ENCODE measurements around the gene TRIP12.
"Not testable (repeated sequence)": the region's sequence is repeated elsewhere in the genome, so short reads cannot be mapped to it uniquely, and the experiment has no call there.

Gene TRIP12

DNA sequence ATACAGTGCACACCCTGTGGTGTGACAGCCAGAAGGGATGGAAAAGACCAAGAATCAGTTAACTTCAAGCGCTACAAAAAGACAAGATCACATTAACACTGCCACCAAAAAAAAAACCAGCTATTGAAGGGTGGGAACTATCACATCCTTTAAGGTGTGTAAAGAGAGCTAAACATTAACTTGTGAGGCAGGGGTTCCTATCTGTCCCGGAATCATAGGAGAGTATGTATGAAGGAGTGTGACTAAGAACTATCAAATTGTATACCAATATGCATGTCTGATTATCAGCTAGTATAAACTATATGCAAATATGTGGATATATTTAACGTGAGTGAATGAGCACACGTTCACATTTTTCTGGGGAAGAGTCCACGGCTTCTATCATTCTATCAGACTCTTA lies 119.0 kb downstream of the TRIP12 start:
- H3K4me3 ChIP-seq (ENCODE audit: low read depth, low read length): no peak overlapping the region
- POLR2A ChIA-PET: no interaction called here
- TF ChIP-seq, protein P1, sequence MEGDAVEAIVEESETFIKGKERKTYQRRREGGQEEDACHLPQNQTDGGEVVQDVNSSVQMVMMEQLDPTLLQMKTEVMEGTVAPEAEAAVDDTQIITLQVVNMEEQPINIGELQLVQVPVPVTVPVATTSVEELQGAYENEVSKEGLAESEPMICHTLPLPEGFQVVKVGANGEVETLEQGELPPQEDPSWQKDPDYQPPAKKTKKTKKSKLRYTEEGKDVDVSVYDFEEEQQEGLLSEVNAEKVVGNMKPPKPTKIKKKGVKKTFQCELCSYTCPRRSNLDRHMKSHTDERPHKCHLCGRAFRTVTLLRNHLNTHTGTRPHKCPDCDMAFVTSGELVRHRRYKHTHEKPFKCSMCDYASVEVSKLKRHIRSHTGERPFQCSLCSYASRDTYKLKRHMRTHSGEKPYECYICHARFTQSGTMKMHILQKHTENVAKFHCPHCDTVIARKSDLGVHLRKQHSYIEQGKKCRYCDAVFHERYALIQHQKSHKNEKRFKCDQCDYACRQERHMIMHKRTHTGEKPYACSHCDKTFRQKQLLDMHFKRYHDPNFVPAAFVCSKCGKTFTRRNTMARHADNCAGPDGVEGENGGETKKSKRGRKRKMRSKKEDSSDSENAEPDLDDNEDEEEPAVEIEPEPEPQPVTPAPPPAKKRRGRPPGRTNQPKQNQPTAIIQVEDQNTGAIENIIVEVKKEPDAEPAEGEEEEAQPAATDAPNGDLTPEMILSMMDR (IDR thresholded peaks at IDR 0.05; ENCODE audit: insufficient read depth, low read length, missing control alignments): no peak
- CTCF ChIA-PET: interaction anchor here (0.7 to 8.4 kb wide), 8 partner anchors 8 to 352 kb away, joined by 3 to 83 read pairs (median 9); no protein-coding TSS in a partner anchor
- DNase-seq (ENCODE audit: low read depth, low spot score): no peak

DNA sequence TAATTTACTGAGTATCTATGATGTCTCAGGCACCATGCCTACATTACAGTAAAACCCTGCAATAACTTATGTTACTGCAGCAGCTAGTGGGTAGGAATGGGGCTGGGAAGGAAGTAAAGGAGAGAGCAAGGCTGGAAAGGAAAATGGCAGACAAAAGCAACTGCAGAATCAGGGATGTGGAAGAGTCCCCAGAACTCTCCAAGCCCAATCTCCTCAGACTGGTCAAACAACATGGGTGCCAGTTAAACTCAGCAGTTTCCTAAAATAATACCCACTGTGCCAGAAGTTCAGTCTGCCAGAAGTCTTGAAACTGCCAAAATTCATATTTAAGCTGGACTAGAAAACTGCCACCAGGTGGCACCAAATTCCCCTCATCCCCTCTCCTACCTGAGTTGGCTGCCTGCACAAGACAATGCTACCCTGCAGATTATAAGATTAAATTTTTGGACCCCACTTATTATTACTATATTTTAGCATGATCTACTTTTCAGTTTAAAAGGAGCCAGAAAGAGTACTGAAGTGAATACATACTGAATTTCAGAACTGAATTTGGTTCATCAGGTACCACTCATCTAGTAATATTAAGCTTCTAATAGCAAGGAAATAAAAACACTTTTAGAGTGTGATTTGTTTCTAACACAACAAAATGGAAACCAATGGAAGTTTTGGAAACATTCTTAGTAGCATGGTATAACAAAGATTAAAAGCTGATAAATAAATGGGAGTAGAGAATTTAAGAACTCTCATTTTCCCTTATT lies 120.6 kb downstream of the TRIP12 start:
- no peak for DNase-seq (ENCODE audit: low read depth, low spot score)
- H3K4me3 ChIP-seq (ENCODE audit: low read depth, low read length): no peak overlapping the region
- POLR2A ChIA-PET: no interaction called here
- TF ChIP-seq, protein P1 (IDR thresholded peaks at IDR 0.05; ENCODE audit: insufficient read depth, low read length, missing control alignments): peak; percentile 60
- CTCF ChIA-PET: interaction anchor here (0.7 to 8.4 kb wide), 35 partner anchors 8 to 810 kb away, joined by 3 to 83 read pairs (median 4); no protein-coding TSS in a partner anchor

DNA sequence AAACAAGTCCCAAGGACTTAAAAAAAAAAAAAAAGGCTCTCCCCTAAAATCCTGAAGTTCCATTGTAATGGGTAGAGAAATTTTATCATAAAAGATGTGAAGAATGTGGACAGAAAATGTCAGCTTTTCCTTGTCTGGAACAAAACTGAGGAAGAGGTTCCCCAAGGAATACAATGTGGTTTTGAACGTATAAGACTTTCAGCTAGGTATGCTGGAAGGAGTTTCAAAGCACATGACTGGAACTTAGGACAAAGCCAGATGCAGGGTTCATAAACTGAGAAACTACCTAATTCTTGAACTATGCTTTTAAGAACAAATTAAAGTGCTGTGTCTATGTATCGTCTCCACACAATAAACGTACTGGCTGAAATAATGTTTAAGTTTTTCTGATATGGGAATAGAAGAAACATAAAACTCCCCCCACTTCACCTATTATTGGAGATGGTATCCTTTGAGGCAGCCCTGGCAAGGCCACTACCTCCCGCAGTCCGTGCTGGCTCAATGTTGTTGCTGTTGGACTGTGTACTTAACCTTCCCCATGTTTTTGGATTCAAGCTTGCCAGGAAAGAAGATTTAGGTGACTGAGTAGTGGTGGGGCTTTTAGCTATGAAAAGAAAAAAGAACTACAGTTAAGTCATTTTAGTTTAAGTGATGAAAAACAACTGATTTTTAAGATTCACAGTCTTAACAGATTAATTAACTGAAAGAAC lies 123.2 kb downstream of the TRIP12 start:
- ChIA-PET POLR2A (no interaction called here), CTCF (interaction anchor here (1.0 to 8.4 kb wide), 4 partner anchors 12 to 57 kb away, joined by 3 to 83 read pairs (median 3); no protein-coding TSS in a partner anchor)

DNA sequence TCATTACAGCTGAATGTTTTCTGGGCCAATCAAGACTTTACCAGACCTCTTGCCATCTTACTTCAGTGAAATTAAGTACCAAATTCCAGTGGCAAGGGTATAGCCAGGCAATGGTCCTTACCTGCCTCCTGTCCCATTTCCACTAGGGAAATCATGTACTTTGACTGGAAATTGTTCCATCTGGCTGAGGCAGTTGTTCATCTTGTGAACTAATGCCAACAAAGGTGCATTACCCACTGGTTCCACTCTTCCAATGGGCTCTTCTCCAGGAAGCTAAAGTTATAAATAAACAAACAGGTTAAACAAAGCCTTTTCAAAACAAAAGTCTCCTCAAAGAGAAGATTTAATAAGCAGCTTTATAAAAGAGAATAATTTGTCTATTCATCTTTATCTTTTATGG lies 126.8 kb downstream of the TRIP12 start:
- no peak overlapping the region for H3K4me3 ChIP-seq (ENCODE audit: low read depth, low read length)
- POLR2A ChIA-PET: no interaction called here
- DNase-seq (ENCODE audit: low read depth, low spot score): no peak
- TF ChIP-seq, protein P1 (IDR thresholded peaks at IDR 0.05; ENCODE audit: insufficient read depth, low read length, missing control alignments): no peak
- CTCF ChIA-PET: interaction anchor here (1.3 to 2.7 kb wide), 3 partner anchors 8 to 16 kb away, joined by 3 to 13 read pairs (median 4); no protein-coding TSS in a partner anchor

More for the DNA sequence above, 123.2 kb downstream of the TRIP12 start:
- TF ChIP-seq, protein P1 (IDR thresholded peaks at IDR 0.05; ENCODE audit: insufficient read depth, low read length, missing control alignments): no peak
- DNase-seq (ENCODE audit: low read depth, low spot score): no peak
- no peak overlapping the region for H3K4me3 ChIP-seq (ENCODE audit: low read depth, low read length)

DNA sequence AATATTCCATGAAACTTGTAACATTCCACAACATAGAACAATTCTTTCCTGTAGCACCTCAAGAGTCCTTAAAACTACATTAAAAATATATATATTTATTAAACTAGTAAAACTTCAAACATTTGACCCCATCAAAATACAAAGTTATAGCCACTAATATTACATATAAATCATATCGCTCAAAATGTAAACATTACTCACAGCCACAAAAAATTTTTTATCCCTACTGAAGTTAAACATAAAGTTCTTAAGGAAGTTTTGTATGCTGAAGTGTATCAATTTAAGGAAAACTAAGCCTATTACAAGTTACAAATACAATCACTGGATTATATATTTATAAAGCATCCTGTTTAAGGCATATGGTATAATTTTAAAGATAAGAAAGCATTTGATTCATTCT lies 127.2 kb downstream of the TRIP12 start:
- DNase-seq (ENCODE audit: low read depth, low spot score): no peak
- CTCF ChIA-PET: interaction anchor here (1.3 to 2.7 kb wide), 3 partner anchors 9 to 15 kb away, joined by 3 to 13 read pairs (median 4); no protein-coding TSS in a partner anchor
- POLR2A ChIA-PET: no interaction called here
- TF ChIP-seq, protein P1 (IDR thresholded peaks at IDR 0.05; ENCODE audit: insufficient read depth, low read length, missing control alignments): no peak
- H3K4me3 ChIP-seq (ENCODE audit: low read depth, low read length): no peak overlapping the region

DNA sequence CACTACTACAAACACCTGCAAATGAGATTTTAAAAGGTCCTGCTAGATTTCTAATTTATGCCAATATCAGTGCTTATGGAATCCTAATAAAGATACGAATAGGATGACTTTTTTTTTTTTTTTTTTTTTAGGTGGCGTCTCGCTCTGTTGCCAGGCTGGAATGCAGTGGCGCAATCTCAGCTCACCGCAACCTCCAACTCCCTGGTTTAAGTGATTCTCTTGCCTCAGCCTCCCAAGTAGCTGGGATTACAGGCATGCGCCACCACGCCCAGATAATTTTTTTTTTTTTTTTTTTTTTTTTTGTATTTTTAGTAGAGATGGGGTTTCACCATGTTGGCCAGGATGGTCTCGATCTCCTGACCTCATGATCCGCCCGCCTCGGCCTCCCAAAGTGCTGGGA lies 135.5 kb downstream of the TRIP12 start:
- POLR2A ChIA-PET; H3K4me3 ChIP-seq (ENCODE audit: low read depth, low read length); DNase-seq (ENCODE audit: low read depth, low spot score): not testable (repeated sequence)
- CTCF ChIA-PET: interaction anchor here (1.4 to 5.5 kb wide), 2 partner anchors 14 to 17 kb away, joined by 8 to 33 read pairs; no protein-coding TSS in a partner anchor

Measured in AG04449 (cell line).